BLaER1 (cell line): ENCODE results near the gene HSPE1.
"Not testable (repeated sequence)": the region's sequence is repeated elsewhere in the genome, so short reads cannot be mapped to it uniquely, and the experiment has no call there.

ENCODE experiments used
- H3K27ac ChIP-seq: shearing (Covaris generic); formaldehyde crosslinking; 2 replicates; pipeline ENCODE4 v1.8.1; 2022
- H3K27me3 ChIP-seq: shearing (Covaris generic); formaldehyde crosslinking; 2 replicates; pipeline ENCODE4 v1.8.1; 2022
- H3K36me3 ChIP-seq: shearing (Covaris generic); formaldehyde crosslinking; 2 replicates; pipeline ENCODE4 v1.8.1; 2022
- H3K4me1 ChIP-seq: shearing (Covaris generic); formaldehyde crosslinking; 2 replicates; pipeline ENCODE4 v1.8.1; 2022
- H3K4me2 ChIP-seq: shearing (Covaris generic); formaldehyde crosslinking; 2 replicates; pipeline ENCODE4 v1.8.1; 2022
- H3K4me3 ChIP-seq: shearing (Covaris generic); formaldehyde crosslinking; 2 replicates; pipeline ENCODE4 v1.8.1; 2022
- H3K9ac ChIP-seq: shearing (Covaris generic); formaldehyde crosslinking; 2 replicates; pipeline ENCODE4 v1.8.1; 2022
- H3K9me3 ChIP-seq: shearing (Covaris generic); formaldehyde crosslinking; 2 replicates; pipeline ENCODE4 v1.8.1; 2022
- H4K20me1 ChIP-seq: shearing (Covaris generic); formaldehyde crosslinking; 2 replicates; pipeline ENCODE4 v1.8.1; 2022
- Cebpa-rat ChIP-seq: shearing (Covaris generic); IDR thresholded peaks from 2 replicates; pipeline ENCODE4 v1.8.1; 2022

HSPE1 gene

DNA sequence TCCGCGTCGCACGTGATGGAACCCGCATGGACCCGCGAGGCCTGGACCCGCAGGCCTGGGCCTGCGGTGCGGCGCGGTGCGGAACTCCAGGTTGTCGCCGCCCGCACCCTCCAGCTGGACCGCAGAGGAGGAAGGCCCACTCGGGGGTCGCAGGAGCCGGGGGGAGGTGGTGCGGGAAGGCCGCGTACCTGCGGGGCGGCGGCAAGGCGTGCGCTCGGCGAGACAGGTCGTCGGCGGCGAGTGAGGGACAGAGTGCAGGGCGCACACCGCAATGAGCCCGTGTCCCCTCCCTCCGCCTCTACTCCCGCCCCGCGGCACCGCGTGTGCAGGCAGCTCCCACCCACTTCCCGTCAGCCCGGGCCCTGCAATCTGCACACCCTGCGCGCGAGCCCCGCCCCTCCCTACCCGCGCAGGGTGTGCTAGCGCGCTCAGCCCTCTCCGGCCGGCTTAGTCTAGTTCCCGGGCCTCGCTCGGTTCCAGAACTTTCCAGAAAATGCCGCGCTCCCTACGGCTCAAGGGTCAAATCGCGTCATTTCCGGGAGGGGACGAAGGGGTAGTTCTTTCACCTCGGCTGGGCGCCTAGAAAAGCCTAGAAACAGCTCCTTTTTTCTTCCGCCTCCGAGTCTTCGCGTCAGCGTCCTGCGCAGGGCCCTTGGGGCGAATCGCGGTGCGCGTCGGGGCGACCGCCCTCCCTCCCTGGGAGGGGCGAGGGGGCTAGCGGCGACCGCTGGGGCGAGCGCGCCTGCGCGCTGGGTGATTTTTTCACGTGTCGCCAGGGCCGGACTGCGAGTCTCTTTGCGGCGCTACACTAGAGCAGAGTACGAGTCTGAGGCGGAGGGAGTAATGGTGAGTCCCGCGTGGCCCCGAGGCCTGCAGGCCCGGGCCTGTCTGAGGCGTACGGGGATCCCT lies at the start of gene HSPE1, which contains the start of gene HSPD1:
TSS of gene HSPE1 (plus strand) at position 786 of the 909 bp plus-strand sequence. CDS start at position 844, 58 bp downstream.
TSS of gene HSPD1 (minus strand) at position 247 of the 909 bp plus-strand sequence. CDS start 992 bp downstream, outside the sequence.
- peak within 1 kb of the TSS; percentile 84 for H3K4me2 ChIP-seq
- peak within 1 kb of the TSS; percentile 95 for H3K27ac ChIP-seq
- H3K9ac ChIP-seq: peak within 1 kb of the TSS; percentile 90
- peaks cover 76% of the 10 kb centered on the region for H4K20me1 ChIP-seq
- H3K4me3 ChIP-seq: peak within 1 kb of the TSS; percentile 87
- no peaks in the 10 kb centered on the region for H3K9me3 ChIP-seq
- no peaks in the 10 kb centered on the region for H3K27me3 ChIP-seq
- H3K36me3 ChIP-seq: peaks cover 65% of the 10 kb centered on the region
- no peak for TF ChIP-seq Cebpa-rat
- H3K4me1 ChIP-seq: peaks cover 49% of the 10 kb centered on the region

DNA sequence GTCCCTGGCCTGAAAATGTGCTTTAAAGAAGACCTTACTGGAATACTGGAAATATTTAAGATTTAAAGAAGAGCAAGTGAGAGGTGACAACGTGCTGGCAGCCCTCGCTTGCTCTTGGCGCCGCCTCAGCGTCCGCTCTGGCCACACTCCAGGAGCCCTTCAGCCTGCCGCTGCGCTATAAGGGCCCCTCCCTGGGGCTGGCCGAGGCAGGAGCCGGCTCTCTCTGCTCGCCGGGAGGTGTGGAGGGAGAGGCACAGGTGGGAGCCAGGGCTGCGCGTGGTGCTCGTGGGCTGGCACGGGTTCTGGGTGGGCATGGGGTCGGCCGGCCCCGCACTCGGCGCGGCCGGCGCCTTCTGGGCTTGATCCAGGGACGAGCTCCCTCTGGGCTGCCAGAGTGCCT lies 49.7 kb upstream of the HSPE1 start:
- peaks cover 17% of the 10 kb centered on the region; the same call in 1 of the 2 replicates for H4K20me1 ChIP-seq
- H3K4me3 ChIP-seq: no peak overlapping the region
- H3K9ac ChIP-seq: no peak overlapping the region
- peaks cover 2% of the 10 kb centered on the region; the same call in 1 of the 2 replicates for H3K36me3 ChIP-seq
- H3K4me2 ChIP-seq: no peak overlapping the region
- no peaks in the 10 kb centered on the region for H3K27me3 ChIP-seq
- no peak for TF ChIP-seq Cebpa-rat
- peaks cover 19% of the 10 kb centered on the region for H3K4me1 ChIP-seq
- 0 out of 2 replicates have a peak, but pooled peaks cover 8% of the 10 kb centered on the region for H3K9me3 ChIP-seq
- H3K27ac ChIP-seq: no peak overlapping the region

DNA sequence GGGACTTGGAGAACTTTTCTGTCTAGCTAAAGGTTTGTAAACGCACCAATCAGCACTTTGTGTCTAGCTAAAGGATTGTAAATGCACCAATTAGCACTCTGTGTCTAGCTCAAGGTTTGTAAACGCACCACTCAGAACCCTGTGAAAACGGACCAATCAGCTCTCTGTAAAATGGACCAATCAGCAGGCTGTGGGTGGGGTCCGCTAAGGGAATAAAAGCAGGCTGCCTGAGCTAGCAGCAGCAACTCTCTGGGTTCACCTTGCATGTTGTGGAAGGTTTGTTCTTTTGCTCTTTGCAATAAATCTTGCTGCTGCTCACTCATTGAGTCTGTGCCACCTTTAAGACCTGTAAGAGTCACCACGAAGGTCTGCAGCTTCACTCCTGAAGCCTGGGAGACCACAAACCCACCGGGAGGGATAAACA lies 49.2 kb upstream of the HSPE1 start:
- H3K4me2 ChIP-seq, H3K36me3 ChIP-seq, H3K9ac ChIP-seq, H3K27ac ChIP-seq, H3K9me3 ChIP-seq, H3K27me3 ChIP-seq, H3K4me3 ChIP-seq: not testable (repeated sequence)
- peaks cover 20% of the 10 kb centered on the region for H3K4me1 ChIP-seq
- peaks cover 21% of the 10 kb centered on the region; the same call in 1 of the 2 replicates for H4K20me1 ChIP-seq

DNA sequence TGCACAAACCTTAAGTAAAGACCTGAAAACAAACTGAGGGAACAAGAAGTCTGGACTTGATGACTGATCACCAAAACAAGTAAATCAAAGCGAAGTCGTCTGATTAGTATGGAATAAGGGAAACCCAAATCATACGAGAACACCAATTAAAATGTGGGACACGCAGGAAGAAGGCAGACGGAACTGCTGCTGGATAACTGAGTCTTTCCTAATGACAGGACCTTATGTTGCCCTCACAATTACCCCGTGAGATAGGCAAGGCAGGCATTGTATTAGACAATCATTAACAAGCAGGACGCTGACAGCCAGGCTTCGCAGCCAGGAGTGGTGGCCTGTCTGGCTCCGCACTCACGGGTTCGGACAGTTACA lies 47.4 kb upstream of the HSPE1 start:
- H3K27me3 ChIP-seq: no peaks in the 10 kb centered on the region
- H3K9me3 ChIP-seq: 0 out of 2 replicates have a peak, but pooled peaks cover 8% of the 10 kb centered on the region
- peaks cover 20% of the 10 kb centered on the region for H3K4me1 ChIP-seq
- TF ChIP-seq Cebpa-rat: no peak
- peak overlapping the region; percentile 81 for H3K9ac ChIP-seq
- H3K36me3 ChIP-seq: peaks cover 6% of the 10 kb centered on the region; the same call in 1 of the 2 replicates
- peak overlapping the region; percentile 85 for H3K4me3 ChIP-seq
- H4K20me1 ChIP-seq: peaks cover 38% of the 10 kb centered on the region; the same call in 1 of the 2 replicates
- peak overlapping the region; percentile 82 for H3K4me2 ChIP-seq
- peak overlapping the region; percentile 78 for H3K27ac ChIP-seq

DNA sequence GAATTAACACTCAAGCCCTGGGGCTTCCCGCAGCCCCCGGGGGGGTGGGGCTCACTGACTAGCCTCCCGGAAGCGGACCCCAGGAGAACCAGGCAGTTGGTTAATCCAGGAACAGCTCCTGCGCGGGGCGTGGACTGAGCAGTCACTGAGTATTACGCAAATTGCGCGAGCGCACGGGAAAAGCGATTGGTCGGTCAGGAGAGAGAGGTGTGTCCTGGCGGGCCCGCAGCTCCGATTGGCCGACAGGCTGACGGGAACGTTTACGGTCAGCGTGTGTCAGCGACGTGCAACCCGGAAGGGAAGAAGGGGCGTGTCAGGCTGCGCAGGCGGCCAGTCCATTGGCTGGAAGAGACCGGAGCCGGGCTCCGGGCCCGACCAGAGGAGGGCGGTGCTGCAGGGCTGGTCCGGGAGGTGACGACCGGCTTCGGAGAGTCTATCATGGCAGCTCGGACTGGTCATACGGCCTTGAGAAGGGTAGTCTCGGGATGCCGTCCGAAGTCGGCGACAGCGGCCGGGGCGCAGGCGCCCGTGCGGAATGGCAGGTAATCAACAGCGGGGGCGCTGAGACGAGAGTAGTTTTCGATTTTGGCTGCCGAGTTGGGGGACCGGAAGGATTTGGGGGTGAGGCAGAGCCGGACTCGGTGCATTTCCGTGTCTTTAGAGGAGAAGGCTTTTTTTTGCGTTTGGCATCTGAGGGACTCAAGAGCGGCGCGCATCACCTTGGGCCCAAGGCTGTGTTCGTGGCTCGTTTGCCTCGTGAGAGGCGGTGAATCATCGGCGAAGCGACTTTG lies 46.9 kb upstream of the HSPE1 start, which contains the start of gene COQ10B:
TSS of gene COQ10B (plus strand) at position 430 of the 791 bp plus-strand sequence. CDS start at position 439, 9 bp downstream.
- H4K20me1 ChIP-seq: peaks cover 44% of the 10 kb centered on the region
- H3K9me3 ChIP-seq: 0 out of 2 replicates have a peak, but pooled peaks cover 8% of the 10 kb centered on the region
- H3K27ac ChIP-seq: peak within 1 kb of the TSS; percentile 79
- H3K4me2 ChIP-seq: peak within 1 kb of the TSS; percentile 86
- H3K4me1 ChIP-seq: peaks cover 20% of the 10 kb centered on the region
- no peaks in the 10 kb centered on the region for H3K27me3 ChIP-seq
- H3K9ac ChIP-seq: peak within 1 kb of the TSS; percentile 89
- peak within 1 kb of the TSS; percentile 85 for H3K4me3 ChIP-seq
- peaks cover 6% of the 10 kb centered on the region; the same call in 1 of the 2 replicates for H3K36me3 ChIP-seq
- peak; percentile 95 for TF ChIP-seq Cebpa-rat

DNA sequence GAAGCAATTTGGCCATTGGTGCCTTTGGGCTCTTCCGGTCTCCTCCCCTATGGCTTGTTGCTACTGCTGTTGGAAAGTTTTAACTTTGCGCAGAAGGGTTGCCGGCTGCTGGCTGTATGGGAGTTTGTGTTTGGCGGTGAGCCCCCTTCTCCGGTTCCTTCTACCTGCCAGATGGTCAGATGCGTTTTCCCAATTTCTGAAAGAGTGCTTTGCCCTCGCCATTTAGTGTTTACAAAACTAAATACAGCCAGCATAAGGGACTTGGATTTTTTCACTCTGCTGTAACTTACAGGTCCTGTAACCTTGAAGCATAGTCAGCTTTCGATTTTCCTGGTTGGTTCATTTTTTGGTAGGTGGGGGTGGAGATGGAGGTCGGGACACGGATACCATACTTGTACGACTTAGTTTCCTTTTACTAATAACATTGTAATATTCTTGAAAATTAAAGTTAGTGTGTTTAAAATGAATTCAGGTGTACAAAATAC lies 46.2 kb upstream of the HSPE1 start:
- TF ChIP-seq Cebpa-rat: no peak
- peaks cover 20% of the 10 kb centered on the region for H3K4me1 ChIP-seq
- H3K9ac ChIP-seq: peak overlapping the region; percentile 89
- H3K27ac ChIP-seq: peak overlapping the region; percentile 79
- H3K4me2 ChIP-seq: peak overlapping the region; percentile 86
- peak overlapping the region; percentile 85 for H3K4me3 ChIP-seq
- peaks cover 8% of the 10 kb centered on the region for H3K36me3 ChIP-seq
- H4K20me1 ChIP-seq: peaks cover 51% of the 10 kb centered on the region
- H3K9me3 ChIP-seq: 0 out of 2 replicates have a peak, but pooled peaks cover 8% of the 10 kb centered on the region
- no peaks in the 10 kb centered on the region for H3K27me3 ChIP-seq

DNA sequence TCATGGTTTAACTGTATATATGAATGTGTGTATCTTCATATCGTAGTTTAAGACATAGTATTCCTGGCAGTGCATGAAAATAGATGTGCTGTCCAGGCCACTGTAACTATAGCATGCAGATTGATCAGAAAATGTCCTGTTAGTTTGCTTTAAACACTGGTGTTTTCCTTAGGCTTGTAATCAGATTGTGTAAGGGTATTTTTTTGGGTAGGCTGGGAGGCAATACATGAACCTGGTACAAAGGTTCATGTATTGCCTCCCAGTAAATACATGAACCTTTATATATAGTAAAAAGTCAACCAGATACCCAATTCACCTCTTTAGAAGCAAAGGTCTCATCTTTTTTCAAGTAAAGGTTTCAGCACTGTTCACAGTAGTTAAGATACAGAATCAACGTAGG lies 45.3 kb upstream of the HSPE1 start:
- H3K27me3 ChIP-seq: no peaks in the 10 kb centered on the region
- H3K9me3 ChIP-seq: 0 out of 2 replicates have a peak, but pooled peaks cover 8% of the 10 kb centered on the region
- peak overlapping the region; percentile 86 for H3K4me2 ChIP-seq
- peaks cover 58% of the 10 kb centered on the region for H4K20me1 ChIP-seq
- peak overlapping the region; percentile 85 for H3K4me3 ChIP-seq
- no peak for TF ChIP-seq Cebpa-rat
- H3K27ac ChIP-seq: no peak overlapping the region
- H3K4me1 ChIP-seq: peaks cover 20% of the 10 kb centered on the region
- peaks cover 15% of the 10 kb centered on the region for H3K36me3 ChIP-seq
- H3K9ac ChIP-seq: peak overlapping the region; percentile 89; the same call in 1 of the 2 replicates

DNA sequence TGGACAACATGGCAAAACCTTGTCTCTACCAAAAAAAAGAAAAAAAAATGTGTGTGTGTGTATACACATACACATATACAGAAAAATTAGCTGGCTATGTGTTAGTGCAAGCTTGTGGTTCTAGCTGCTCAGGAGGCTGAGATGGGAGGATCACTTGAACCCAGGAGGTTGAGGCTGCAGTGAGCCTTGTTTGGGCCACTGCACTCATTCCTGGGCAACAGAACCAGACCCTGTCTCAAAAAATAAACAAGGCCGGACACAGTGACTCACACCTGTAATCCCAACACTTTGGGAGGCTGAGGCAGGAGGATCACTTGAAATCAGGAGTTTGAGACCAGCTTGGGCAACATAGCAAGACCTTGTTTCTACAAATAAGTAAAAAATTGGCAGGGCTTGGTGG lies 44.8 kb upstream of the HSPE1 start:
- Histone ChIP-seq H3K27ac (no peak overlapping the region), H3K4me2 (peak overlapping the region; percentile 86; the same call in 1 of the 2 replicates), H3K36me3 (peaks cover 20% of the 10 kb centered on the region), H3K4me1 (peaks cover 20% of the 10 kb centered on the region), H3K9me3 (0 out of 2 replicates have a peak, but pooled peaks cover 7% of the 10 kb centered on the region), H3K9ac (no peak overlapping the region), H4K20me1 (peaks cover 58% of the 10 kb centered on the region), H3K4me3 (no peak overlapping the region), H3K27me3 (no peaks in the 10 kb centered on the region)
- no peak for TF ChIP-seq Cebpa-rat

DNA sequence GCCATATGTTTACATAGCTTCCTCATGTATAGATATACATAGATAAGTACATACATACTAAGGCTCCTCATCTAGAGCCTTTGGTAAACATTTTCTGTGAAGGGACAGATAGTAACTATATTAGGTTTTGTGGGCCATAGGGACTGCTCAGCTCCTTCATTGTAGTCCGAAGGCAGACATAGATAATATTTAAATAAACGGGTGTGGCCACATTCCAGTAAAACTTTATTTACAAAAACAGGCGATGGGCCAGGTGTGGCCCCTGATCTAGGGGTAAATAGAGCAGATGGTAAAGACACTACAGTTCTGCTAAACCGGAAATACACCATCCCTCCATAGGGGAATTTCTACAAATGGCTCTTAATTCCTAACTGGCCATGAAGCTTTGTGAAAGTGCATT lies 39.5 kb upstream of the HSPE1 start:
- H3K27ac ChIP-seq: no peak overlapping the region
- no peak overlapping the region for H3K4me2 ChIP-seq
- H3K9me3 ChIP-seq: no peaks in the 10 kb centered on the region
- no peak for TF ChIP-seq Cebpa-rat
- H3K36me3 ChIP-seq: peaks cover 58% of the 10 kb centered on the region
- no peaks in the 10 kb centered on the region for H3K27me3 ChIP-seq
- peaks cover 40% of the 10 kb centered on the region for H4K20me1 ChIP-seq
- H3K4me3 ChIP-seq: no peak overlapping the region
- no peak overlapping the region for H3K9ac ChIP-seq
- no peaks in the 10 kb centered on the region for H3K4me1 ChIP-seq
